Measurements from ENCODE around the gene C11orf65.
"Not testable (repeated sequence)": the region's sequence is repeated elsewhere in the genome, so short reads cannot be mapped to it uniquely, and the experiment has no call there.

C11orf65 gene

GRCh38 chr11:108474664-108475463, 7.5 kb upstream of the C11orf65 start:
- no peak for DNase-seq (ENCODE audit: low read depth, low spot score)

DNA sequence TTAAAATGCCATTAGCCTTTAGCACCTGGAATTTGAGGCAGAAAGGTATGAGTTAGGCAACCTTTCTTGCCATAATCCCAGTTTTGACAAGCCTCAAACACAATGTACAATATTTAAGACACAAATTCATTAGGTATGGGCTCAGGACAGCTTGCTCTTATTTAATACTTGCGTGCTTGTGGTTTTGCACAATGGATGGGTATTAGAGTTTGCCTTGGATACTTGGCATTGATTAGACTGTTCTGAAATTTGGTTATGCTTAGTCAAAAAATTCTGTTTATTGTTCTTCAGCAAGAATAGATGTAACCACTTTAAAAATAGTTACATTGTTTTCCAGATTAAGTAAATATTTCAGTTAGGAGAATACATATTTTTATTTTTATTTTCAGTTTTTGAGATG, 5.4 kb upstream of the C11orf65 start:
- no peak for DNase-seq (ENCODE audit: low read depth, low spot score)

DNA sequence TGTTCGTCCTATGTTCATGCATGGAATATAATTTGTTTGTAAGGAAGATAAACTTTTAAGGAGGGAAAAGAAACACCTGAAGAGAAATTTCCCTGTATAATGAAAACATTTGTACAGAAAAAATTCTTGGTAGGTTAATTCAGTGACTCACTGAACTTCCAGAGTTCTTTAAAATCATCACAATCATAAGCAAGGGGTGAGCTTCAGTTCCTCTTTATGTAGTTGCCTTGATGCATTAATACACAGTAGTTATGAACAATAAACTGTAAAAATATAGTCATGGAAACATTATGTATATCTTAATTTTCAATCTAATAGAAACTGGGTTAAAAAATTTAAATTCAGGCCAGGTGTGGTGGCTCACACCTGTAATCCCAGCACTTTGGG, 1.1 kb upstream of the C11orf65 start:
- no peak for DNase-seq (ENCODE audit: low read depth, low spot score)

GRCh38 chr11:108466405-108466804, 924 bp downstream of the C11orf65 start:
- no peak for DNase-seq (ENCODE audit: low read depth, low spot score)

DNA sequence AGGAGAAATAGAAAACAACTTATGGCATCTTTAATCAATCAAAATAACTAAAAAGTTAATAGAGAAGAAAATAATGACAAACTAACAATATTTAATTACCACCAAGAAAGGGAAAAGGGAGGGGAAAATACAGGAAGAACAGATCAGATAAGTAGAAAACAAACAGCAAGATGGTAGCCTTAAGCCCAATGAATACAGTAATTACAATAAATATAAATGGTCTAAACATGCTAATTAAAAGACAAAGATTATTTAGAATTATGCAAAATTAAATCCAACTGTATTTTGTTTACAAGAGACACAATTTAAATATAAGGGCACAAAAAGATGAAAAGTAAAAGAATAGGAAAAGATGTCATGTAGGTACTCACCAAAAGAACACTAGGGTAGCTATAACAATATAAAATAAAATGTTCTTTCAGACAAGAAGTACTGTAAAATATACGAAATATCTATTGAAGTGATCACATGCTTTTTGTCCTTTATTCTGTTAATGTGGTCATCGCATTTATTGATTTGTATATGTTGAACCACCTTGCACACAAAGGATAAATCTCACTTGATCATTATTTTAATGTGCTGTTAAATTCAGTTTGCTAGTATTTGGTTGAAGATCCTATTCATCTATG, 14.0 kb downstream of the C11orf65 start:
- no peak for DNase-seq (ENCODE audit: low read depth, low spot score)

- not testable (repeated sequence) for DNase-seq (ENCODE audit: low read depth, low spot score)
Measured at GRCh38 chr11:108441445-108441844, 25.9 kb downstream of the C11orf65 start.

GRCh38 chr11:108436594-108436993, 30.7 kb downstream of the C11orf65 start:
- DNase-seq (ENCODE audit: low read depth, low spot score), result no peak

GRCh38 chr11:108435066-108435465, 32.3 kb downstream of the C11orf65 start:
- DNase-seq (ENCODE audit: low read depth, low spot score), result no peak

GRCh38 chr11:108432783-108433182, 34.5 kb downstream of the C11orf65 start:
- no peak for DNase-seq (ENCODE audit: low read depth, low spot score)

DNA sequence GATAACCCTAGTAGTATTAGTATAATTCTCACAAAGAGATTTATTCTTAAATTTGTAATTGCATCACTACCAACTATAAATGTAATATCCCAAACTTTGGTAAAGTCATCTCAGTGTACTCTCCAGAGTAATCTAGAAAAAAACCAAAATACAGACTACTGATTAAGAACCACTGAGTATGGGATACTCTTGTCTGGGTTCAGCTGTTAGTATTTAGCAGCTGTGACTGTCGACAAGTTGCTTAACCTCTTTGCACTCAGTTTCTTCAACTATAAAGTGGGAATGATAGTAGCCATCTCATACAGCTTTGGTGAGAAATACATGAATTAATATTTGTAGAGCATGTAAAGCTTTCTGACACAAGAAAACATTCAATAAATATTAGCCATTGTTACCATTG, 35.3 kb downstream of the C11orf65 start:
- DNase-seq (ENCODE audit: low read depth, low spot score), result no peak

DNA sequence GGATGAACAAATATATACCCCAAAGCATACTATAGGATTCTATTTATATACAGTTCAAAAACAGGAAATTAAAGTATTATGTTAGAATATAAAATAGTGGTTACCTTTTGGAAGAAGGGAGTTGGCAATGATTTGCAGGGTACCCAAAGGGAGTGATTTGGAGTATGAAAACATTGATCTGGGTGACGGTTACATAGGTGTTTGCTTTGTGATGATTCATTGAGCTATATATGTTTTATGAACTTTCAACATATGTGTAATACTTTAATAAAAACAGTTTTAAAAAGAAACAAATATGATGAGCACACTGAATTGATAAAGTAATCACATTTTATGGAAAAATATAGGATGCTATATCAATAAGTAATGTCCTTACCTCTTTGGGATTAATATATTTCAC, 36.0 kb downstream of the C11orf65 start:
- DNase-seq (ENCODE audit: low read depth, low spot score), result no peak

- DNase-seq (ENCODE audit: low read depth, low spot score), result not testable (repeated sequence)
Measured at GRCh38 chr11:108417551-108417950, 49.8 kb downstream of the C11orf65 start.

GRCh38 chr11:108414958-108415357, 52.4 kb downstream of the C11orf65 start:
- DNase-seq (ENCODE audit: low read depth, low spot score), result no peak

DNA sequence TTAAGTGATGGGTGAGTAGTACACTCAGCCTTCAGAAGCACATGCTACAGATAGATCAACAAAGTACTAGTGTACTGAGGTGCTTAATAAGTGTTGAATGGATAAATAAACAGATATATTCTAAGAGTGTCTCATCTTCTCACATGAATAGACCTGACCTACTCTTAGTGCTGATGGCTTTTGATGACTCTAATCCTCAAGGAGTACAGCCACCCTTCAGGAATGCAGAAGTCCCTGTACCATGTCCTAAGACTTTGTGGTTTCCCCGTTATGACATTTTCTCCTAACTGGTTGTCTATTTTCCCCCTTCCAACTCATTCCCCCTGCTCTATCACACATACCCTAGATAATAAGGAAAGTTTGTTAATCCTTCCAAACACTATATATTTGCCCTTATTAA, 61.6 kb downstream of the C11orf65 start:
- no peak for DNase-seq (ENCODE audit: low read depth, low spot score)

- no peak for DNase-seq (ENCODE audit: low read depth, low spot score)
Measured at GRCh38 chr11:108403052-108403451, 64.3 kb downstream of the C11orf65 start.

- no peak for DNase-seq (ENCODE audit: low read depth, low spot score)
Measured at GRCh38 chr11:108402241-108402640, 65.1 kb downstream of the C11orf65 start.

DNA sequence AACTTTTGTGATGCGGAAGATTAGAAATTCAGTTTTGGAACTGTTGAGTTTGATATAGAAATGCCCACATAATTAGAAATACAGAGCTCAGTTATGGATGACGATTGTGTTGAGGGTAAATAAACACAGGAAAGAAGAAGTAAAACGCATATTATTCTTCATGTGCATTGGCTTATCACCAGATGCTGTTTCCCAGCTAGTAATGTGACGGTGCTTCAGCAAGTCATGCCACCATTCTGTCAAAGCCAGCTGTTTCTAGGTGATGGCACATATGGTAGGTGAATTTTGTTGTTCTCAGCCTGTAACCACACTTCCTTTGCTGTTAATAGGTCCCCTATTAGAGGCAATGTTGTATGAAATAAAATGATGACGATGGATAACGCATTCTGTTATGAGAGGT, 68.9 kb downstream of the C11orf65 start:
- no peak for DNase-seq (ENCODE audit: low read depth, low spot score)

- not testable (repeated sequence) for DNase-seq (ENCODE audit: low read depth, low spot score)
Measured at GRCh38 chr11:108396672-108397071, 70.7 kb downstream of the C11orf65 start.

- no peak for DNase-seq (ENCODE audit: low read depth, low spot score)
Measured at GRCh38 chr11:108394744-108395284, 72.5 kb downstream of the C11orf65 start.

DNA sequence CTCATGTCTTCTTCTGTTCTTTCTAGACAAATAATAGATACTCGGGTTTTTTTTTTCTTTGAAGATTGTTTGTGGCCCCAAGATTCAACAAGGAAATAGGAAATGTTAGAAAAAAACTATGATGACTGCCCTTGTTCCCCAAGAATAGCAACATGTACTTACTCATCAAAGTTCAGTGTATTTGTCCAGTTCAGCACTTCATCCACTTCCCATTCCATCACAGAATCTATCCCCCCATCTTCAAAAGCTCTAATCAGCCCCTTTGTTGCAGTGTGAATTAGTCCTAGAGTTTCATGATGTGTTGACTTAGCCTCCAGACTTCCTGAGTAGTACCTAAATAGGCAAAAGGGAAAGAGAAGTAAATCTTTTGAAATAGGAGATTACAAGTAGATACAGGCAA, 74.3 kb downstream of the C11orf65 start:
- DNase-seq (ENCODE audit: low read depth, low spot score), result no peak

GRCh38 chr11:108392353-108392752, 75.0 kb downstream of the C11orf65 start:
- no peak for DNase-seq (ENCODE audit: low read depth, low spot score)

DNA sequence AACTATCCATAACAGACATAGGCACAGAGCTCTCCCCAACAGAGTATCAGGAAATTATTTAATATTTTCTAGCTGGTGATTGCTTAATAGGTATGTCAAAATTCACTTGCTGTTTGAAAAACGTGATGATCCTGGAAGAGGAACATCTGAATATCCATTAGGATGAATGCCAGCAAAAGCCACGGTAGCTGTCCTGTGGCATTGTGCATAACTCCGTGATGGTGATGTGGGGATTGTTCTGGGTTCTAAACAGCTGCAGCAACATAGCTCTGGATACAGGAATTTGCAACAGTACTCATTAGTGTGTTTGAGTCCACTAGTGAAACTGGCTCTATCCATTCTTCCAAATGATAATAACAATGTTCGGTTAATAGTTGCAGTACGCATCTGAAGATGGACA, 78.8 kb downstream of the C11orf65 start:
- DNase-seq (ENCODE audit: low read depth, low spot score), result no peak

GRCh38 chr11:108373505-108373904, 93.8 kb downstream of the C11orf65 start:
- not testable (repeated sequence) for DNase-seq (ENCODE audit: low read depth, low spot score)

Measured in activated naive CD8-positive, alpha-beta T cell treated with anti-CD3 and anti-CD28 coated beads, Interleukin-2, amount 50 U/mL, for 16 hours (primary cell).